ENCODE results near the gene RNU5B-1. TPM values are rescaled to one million over a fixed set of nuclear protein-coding genes. Genes with fewer than 3 reads are reported as not detected.

RNU5B-1 gene
- total and polyA plus RNA-seq, 9 of the 15 experiments (the other 6 are each of a cell fraction or from before 2014, with no cell fraction given) = 14.2 TPM; not detected in 8

DNA sequence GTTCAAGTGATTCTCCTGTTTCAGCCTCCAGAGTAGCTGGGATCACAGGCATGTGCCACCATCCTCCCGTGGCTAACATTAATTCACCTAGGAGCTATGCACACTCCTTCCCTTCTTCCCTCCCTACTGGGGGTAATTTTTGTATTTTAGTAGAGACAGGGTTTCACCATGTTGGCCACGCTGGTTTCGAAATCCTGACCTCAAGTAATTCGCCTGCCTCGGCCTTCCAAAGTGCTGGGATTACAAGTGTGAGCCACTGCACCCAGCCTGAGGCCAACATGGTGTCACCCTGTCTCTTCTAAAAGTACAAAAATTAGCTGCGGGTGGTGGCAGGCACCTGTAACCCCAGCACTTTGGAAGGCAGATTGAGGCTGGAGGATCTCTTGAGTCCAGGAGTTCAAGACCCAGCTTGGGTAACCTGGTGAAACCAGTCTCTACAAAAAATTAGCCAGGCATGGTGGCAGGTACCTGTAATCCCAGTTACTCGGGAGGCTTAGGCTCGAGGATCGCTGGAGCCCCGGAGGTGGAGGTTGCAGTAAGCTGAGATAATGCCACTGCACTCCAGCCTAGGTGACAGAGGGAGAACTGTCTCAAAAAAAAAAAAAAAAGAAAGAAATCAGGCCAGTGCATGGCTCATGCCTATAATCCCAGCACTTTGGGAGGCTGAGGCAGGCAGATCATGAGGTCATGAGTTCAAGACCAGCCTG lies 6.1 kb downstream of the RNU5B-1 start:
- CTCF ChIA-PET (ENCODE audit: low intra/inter-chr PET ratio) = no interaction called here
- Histone ChIP-seq H3K9ac (ENCODE audit: insufficient read depth in 1 of 2, low read depth in 2 of 2, low read length in 2 of 2) (no peak overlapping the region), H3K36me3 (ENCODE audit: control insufficient read depth, insufficient read depth, low read length) (no peaks in the 10 kb centered on the region), H4K20me1 (replicated peaks; ENCODE audit: control insufficient read depth, insufficient read depth, low read length) (0 out of 2 replicates have a peak, but pooled peaks cover 3% of the 10 kb centered on the region), H3K4me1 (replicated peaks in 1 of 2; ENCODE audit: control insufficient read depth in 2 of 2, insufficient read depth in 2 of 2, low read length in 2 of 2) (peaks cover 4 to 5% of the 10 kb centered on the region in 2 experiments; a peak in 4 of 5 replicates), H3K4me2 (ENCODE audit: insufficient read depth, low read length) (no peak overlapping the region), H3K9me3 (replicated peaks; ENCODE audit: control insufficient read depth, insufficient read depth, low read depth, low read length) (no peaks in the 10 kb centered on the region), H3K79me2 (ENCODE audit: control insufficient read depth, insufficient read depth, low read length) (no peaks in the 10 kb centered on the region), H3K27ac (ENCODE audit: extremely low read depth, low read depth, low read length) (no peak overlapping the region), H3K4me3 (no peak overlapping the region), H3K9me1 (ENCODE audit: control insufficient read depth, insufficient read depth, low read length) (no peaks in the 10 kb centered on the region), H3K27me3 (ENCODE audit: control insufficient read depth in 2 of 2, insufficient read depth in 2 of 2, low read length in 2 of 2) (peaks cover 8 to 17% of the 10 kb centered on the region in 2 experiments), H2AFZ (ENCODE audit: low read depth, low read length) (no peak overlapping the region)
- POLR2A ChIA-PET = interaction anchor here (0.7 kb wide), 1 partner anchor 99 kb away, joined by 3 read pairs; no protein-coding TSS in a partner anchor
- no peak for DNase-seq (ENCODE audit: extremely low read depth in 1 of 4, low spot score in 3 of 4)
- ATAC-seq = no peak
- TF ChIP-seq NONO (IDR thresholded peaks at IDR 0.05; ENCODE audit: low read depth in 2 of 2, low read length in 1 of 2) (no peak), SETDB1 (IDR thresholded peaks at IDR 0.05; ENCODE audit: low read length) (no peak), MTA1 (IDR thresholded peaks at IDR 0.05; ENCODE audit: borderline replicate concordance) (no peak), HDAC8 (tag; IDR thresholded peaks at IDR 0.05) (no peak), MIER1 (IDR thresholded peaks at IDR 0.05; ENCODE audit: low read depth) (no peak)
- TF ChIP-seq, protein P1, sequence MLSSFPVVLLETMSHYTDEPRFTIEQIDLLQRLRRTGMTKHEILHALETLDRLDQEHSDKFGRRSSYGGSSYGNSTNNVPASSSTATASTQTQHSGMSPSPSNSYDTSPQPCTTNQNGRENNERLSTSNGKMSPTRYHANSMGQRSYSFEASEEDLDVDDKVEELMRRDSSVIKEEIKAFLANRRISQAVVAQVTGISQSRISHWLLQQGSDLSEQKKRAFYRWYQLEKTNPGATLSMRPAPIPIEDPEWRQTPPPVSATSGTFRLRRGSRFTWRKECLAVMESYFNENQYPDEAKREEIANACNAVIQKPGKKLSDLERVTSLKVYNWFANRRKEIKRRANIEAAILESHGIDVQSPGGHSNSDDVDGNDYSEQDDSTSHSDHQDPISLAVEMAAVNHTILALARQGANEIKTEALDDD (IDR thresholded peaks at IDR 0.05) = no peak
- in situ Hi-C loops (cut with MboI) (no loop called here), intact Hi-C loops (cut with micrococcal nuclease) (loop anchor here (10.0 kb wide), 1 partner anchor 324 kb away; no protein-coding TSS in a partner anchor)
- no TSS peak for BruUV-seq (replicated peaks)
- WGBS (ENCODE audit: insufficient coverage, low coverage, missing lambda C conversion rate) = 31% methylated on average over 10 of the region's 10 CpGs
- FAIRE-seq = no peak

All from K562 (cell line).